Measurements from ENCODE around the gene KRTAP20-3.

- no peak for TF ChIP-seq ZBTB40 (IDR thresholded peaks at IDR 0.05; ENCODE audit: borderline replicate concordance)
- no peak for TF ChIP-seq POLR2A (IDR thresholded peaks at IDR 0.05; ENCODE audit: low read depth, low read length)
- TF ChIP-seq CTCF (IDR thresholded peaks at IDR 0.05 in 2 of 3, conservative IDR thresholded peaks at IDR 0.05 in 1 of 3; ENCODE audit: control insufficient read depth in 2 of 3, extremely low read depth in 1 of 3, insufficient read depth in 1 of 3, low read depth in 3 of 3, low read length in 3 of 3): no peak
- TF ChIP-seq EZH2 (IDR thresholded peaks at IDR 0.05; ENCODE audit: borderline replicate concordance, control insufficient read depth, low read depth, low read length): no peak
- TF ChIP-seq REST (IDR thresholded peaks at IDR 0.05; ENCODE audit: low read depth, low read length): no peak
- no peak for TF ChIP-seq USF2 (IDR thresholded peaks at IDR 0.05; ENCODE audit: borderline replicate concordance, low read depth, low read length)
- no peak for TF ChIP-seq E2F4 (IDR thresholded peaks at IDR 0.05; ENCODE audit: low read depth, low read length)
- TF ChIP-seq ATF2 (IDR thresholded peaks at IDR 0.05; ENCODE audit: low read length): no peak
- no peak for TF ChIP-seq ELK1 (IDR thresholded peaks at IDR 0.05; ENCODE audit: low read depth, low read length)
- TF ChIP-seq BCLAF1 (IDR thresholded peaks at IDR 0.05): no peak
- TF ChIP-seq ZNF274 (IDR thresholded peaks at IDR 0.05; ENCODE audit: insufficient read depth, insufficient read length): no peak
- no peak for TF ChIP-seq POLR2AphosphoS2 (IDR thresholded peaks at IDR 0.05; ENCODE audit: low read depth, low read length)
Observed at GRCh38 chr21:30652891-30653290, 10.2 kb downstream of the KRTAP20-3 start.

Measured in GM12878 (cell line).